ENCODE results near the gene SERTAD3. TPM values are rescaled to one million over a fixed set of nuclear protein-coding genes. Genes with fewer than 3 reads are reported as not detected.

The SERTAD3 gene
- total and polyA plus RNA-seq, 2 of the 8 experiments (the other 6 are each of a cell fraction or from before 2014, with no cell fraction given) = 15.1 to 32.1 TPM

DNA sequence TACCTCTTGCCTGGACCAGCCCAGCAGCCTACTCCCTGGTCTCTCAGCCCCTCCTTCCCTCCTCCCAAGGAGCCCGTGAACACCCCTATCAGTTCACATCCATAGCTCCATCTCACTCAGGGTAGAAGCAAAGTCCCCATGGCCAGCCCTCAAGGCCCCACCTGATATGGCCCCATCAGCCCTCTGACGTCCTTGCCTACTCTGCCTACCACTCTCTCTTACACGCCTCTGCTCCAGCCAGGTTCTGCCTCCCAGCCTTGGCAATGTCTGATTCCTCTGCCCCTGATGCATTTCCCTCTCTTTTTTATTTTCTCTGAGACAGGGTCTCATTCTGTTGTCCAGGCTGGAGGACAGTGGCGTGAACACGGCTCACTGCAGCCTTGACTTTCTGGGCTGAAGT, 7.9 kb upstream of the SERTAD3 start:
- CTCF ChIA-PET (ENCODE audit: partially characterized antibody) = interaction anchor here (1.7 to 6.2 kb wide), 2 partner anchors 12 to 31 kb away, joined by 6 to 49 read pairs; partner anchors contain the start of gene BLVRB
- Histone ChIP-seq H3K79me1 (ENCODE audit: low read depth, low read length) (no peaks in the 10 kb centered on the region), H3K23ac (ENCODE audit: insufficient read length) (no peak overlapping the region), H3K9me3 (ENCODE audit: insufficient read depth in 2 of 2, low read depth in 1 of 2, low read length in 1 of 2) (no peaks in the 10 kb centered on the region), H4K20me1 (replicated peaks in 1 of 2; ENCODE audit: control insufficient read depth in 1 of 2, insufficient read depth in 2 of 2, low read length in 2 of 2) (no peaks in the 10 kb centered on the region), H3K79me2 (ENCODE audit: control insufficient read depth in 1 of 2, insufficient read depth in 2 of 2, low read length in 2 of 2) (no peaks in the 10 kb centered on the region), H3K14ac (ENCODE audit: insufficient read length) (no peak overlapping the region), H3K36me3 (ENCODE audit: control insufficient read depth in 2 of 4, insufficient read depth in 4 of 4, low read length in 3 of 4) (no peaks in the 10 kb centered on the region; a peak in 2 of 8 replicates), H3K9ac (replicated peaks in 1 of 4; ENCODE audit: extremely low read depth in 1 of 4, low read depth in 3 of 4, low read length in 3 of 4) (no peak overlapping the region), H3K18ac (ENCODE audit: extremely low read depth, low read length) (no peak overlapping the region), H2BK12ac (ENCODE audit: low read depth, low read length) (no peak overlapping the region), H3K4ac (replicated peaks; ENCODE audit: insufficient read length, low read depth, low read length) (no peak overlapping the region), H3K4me3 (ENCODE audit: extremely low read depth in 1 of 4, insufficient read depth in 2 of 4, low read depth in 3 of 4, low read length in 4 of 4) (no peak overlapping the region), H4K5ac (ENCODE audit: insufficient read length, low read depth, low read length) (no peak overlapping the region), H2AFZ (ENCODE audit: low read length) (no peak overlapping the region), H2BK5ac (ENCODE audit: low read depth, low read length) (no peak overlapping the region), H4K8ac (ENCODE audit: extremely low read depth, insufficient read depth, low read length) (no peak overlapping the region), H2BK20ac (ENCODE audit: low read length) (no peak overlapping the region), H3K27ac (ENCODE audit: low read depth, low read length) (no peak overlapping the region), H4K91ac (replicated peaks; ENCODE audit: insufficient read length, low read length) (no peak overlapping the region), H3K4me1 (replicated peaks in 1 of 4; ENCODE audit: control insufficient read depth in 3 of 4, insufficient read depth in 4 of 4, low read length in 3 of 4) (no peaks in the 10 kb centered on the region), H2AK5ac (ENCODE audit: low read depth, low read length) (no peak overlapping the region), H2BK15ac (ENCODE audit: low read length) (no peak overlapping the region), H3K23me2 (ENCODE audit: low read depth, low read length) (no peaks in the 10 kb centered on the region), H3K4me2 (ENCODE audit: insufficient read depth in 1 of 2, low read depth in 2 of 2, low read length in 2 of 2) (no peak overlapping the region), H2BK120ac (replicated peaks; ENCODE audit: low read depth, low read length) (no peak overlapping the region), H3K56ac (replicated peaks; ENCODE audit: insufficient read length, low read depth, low read length) (no peak overlapping the region), H3K27me3 (replicated peaks in 1 of 4; ENCODE audit: control insufficient read depth in 3 of 4, extremely low read depth in 1 of 4, insufficient read depth in 3 of 4, low read length in 3 of 4) (no peaks in the 10 kb centered on the region)
- TF ChIP-seq KDM5A (IDR thresholded peaks at IDR 0.05; ENCODE audit: low read length) (no peak), BCL11A (IDR thresholded peaks at IDR 0.05; ENCODE audit: low read depth in 2 of 2, low read length in 2 of 2) (no peak), SUZ12 (IDR thresholded peaks at IDR 0.05; ENCODE audit: low read length) (no peak), HDAC6 (IDR thresholded peaks at IDR 0.05; ENCODE audit: low read depth, low read length) (no peak), ASH2L (IDR thresholded peaks at IDR 0.05; ENCODE audit: low read length) (no peak), SIX5 (IDR thresholded peaks at IDR 0.05; ENCODE audit: low read depth, low read length) (no peak), CHD1 (IDR thresholded peaks at IDR 0.05; ENCODE audit: low read depth, low read length) (no peak), POLR2A (IDR thresholded peaks at IDR 0.05; ENCODE audit: control extremely low read depth in 1 of 2, low read depth in 2 of 2, low read length in 2 of 2) (no peak)
- TF ChIP-seq, protein P1, sequence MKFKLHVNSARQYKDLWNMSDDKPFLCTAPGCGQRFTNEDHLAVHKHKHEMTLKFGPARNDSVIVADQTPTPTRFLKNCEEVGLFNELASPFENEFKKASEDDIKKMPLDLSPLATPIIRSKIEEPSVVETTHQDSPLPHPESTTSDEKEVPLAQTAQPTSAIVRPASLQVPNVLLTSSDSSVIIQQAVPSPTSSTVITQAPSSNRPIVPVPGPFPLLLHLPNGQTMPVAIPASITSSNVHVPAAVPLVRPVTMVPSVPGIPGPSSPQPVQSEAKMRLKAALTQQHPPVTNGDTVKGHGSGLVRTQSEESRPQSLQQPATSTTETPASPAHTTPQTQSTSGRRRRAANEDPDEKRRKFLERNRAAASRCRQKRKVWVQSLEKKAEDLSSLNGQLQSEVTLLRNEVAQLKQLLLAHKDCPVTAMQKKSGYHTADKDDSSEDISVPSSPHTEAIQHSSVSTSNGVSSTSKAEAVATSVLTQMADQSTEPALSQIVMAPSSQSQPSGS (IDR thresholded peaks at IDR 0.05; ENCODE audit: low read length) = no peak
- POLR2A ChIA-PET (ENCODE audit: partially characterized antibody) = interaction anchor here (0.7 to 3.0 kb wide), 5 partner anchors 8 to 26 kb away, joined by 3 to 16 read pairs (median 5); partner anchors contain the start of genes SERTAD1 and SERTAD3
- DNase-seq (ENCODE audit: low read depth in 1 of 2, low spot score in 2 of 2) = no peak
- WGBS, 2 experiments (ENCODE audit: extremely low coverage in 1 of 2, insufficient coverage in 1 of 2, insufficient read length in 1 of 2, insufficient replicate concordance in 2 of 2, low coverage in 1 of 2, low lambda C conversion rate in 2 of 2, missing lambda C conversion rate in 1 of 2) = 85% methylated on average over 5 of the region's 5 CpGs; no CpG with 5 or more reads in 1 of the 2 experiments
- FAIRE-seq = no peak
